CD4-positive, alpha-beta T cell treated with Interleukin-15 for 1 hour (primary cell): ENCODE results near the gene CKAP5.
A peak's percentile ranks its signal among the peaks of the same experiment; 100 is the strongest.

Experiments used
- DNase-seq: peaks from one replicate; pipeline ENCODE4 v3.0.0-alpha.2; 2020

Gene CKAP5

DNA sequence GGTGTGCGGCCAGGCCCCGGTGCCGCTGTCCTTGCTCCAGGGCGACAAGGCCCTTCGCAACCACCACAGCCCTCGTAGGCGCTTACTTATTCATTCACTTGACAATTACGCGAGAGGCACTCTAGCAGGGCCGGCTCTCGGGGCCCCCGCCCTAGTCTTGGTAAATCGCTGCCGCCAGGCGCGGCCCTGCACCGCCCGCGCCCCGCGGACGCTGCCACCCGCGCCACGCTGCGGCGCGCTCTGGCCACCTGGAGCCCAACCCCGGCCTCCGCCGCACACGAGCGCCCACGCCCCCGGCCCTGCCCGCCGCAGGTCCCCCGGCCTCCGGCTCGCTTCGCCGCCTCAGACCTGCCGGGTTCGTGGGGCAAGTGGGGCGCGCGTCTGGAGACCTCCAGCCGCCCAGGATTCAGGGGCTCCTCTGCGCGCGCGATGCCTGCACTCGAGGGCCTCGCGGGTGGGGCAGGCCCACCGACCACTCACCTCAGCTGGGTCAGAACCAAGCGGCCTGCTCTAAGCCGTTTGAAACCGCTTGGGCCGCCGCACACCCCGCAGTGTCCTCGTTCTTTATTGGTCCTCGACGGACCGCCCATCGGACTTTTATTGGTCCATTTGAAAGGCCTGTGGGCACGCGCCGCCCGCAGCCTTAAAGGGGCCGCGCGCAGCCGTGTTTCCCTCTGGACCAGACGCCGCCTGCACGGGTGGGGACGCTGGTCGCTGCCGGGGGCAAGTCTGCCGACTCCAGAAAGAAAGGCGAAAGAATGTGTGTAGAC lies at the start of gene CKAP5:
CKAP5 (minus strand) TSS at position 541 of the 770 bp plus-strand sequence. CDS start 25,049 bp downstream, outside the sequence.
- peak; percentile 86 for DNase-seq

DNA sequence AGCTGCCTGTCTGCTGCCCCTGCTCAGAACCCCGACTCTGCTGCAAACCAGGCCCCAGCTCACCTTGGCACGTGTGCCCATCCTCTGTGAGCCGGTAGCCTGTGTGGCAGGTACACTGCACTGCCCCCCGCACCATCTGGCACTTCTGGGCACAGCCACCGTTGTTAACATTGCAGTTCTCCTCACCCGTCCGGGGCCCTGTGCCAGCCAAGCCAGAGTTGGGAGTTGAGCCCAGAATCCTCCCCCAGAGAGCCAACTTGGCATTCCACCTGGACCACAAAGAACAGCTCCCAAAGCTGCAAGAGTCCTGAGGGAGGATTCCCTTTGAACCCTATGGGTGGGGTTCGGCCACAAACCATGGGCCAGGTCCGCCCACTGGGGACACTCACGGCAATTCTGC lies 49.7 kb upstream of the CKAP5 start:
- DNase-seq: no peak

DNA sequence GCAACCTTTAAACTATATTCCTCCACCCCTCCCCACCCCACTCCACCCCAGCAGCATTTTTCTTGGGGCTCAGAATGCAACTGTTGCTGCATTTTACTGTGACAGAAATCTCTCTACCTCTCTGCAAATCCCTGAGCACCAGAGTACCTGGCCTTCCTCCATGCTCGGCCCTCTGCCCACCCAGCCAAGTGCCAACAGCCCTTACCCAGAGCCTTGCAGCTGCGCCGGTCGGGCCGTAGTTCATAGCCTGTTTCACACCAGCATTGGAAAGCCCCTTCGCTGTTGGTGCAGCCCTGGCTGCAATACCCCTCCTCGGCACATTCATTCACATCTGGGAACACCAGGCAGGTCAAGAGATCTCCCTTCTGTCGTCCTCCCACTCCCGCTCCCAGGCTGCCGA lies 48.9 kb upstream of the CKAP5 start:
- no peak for DNase-seq

DNA sequence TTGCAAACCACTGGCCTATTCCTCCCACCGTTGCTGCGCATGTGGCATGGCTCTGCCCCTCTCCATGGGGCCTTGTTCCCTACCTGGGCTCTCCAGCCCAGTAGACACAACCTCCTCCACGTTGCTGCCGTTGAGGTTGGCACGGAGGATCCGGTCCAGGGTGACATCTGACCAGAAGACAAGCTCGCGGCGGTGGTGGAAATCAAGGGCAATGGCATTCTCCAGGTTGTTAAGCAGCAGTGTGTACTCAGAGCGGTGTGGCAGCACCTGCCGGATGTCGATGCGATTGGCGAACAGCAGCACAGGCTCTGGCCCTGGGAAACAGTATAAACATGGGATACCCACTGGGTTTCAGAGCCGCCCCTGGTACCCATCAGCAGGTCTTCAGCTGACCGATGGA lies 48.4 kb upstream of the CKAP5 start:
- DNase-seq: no peak

DNA sequence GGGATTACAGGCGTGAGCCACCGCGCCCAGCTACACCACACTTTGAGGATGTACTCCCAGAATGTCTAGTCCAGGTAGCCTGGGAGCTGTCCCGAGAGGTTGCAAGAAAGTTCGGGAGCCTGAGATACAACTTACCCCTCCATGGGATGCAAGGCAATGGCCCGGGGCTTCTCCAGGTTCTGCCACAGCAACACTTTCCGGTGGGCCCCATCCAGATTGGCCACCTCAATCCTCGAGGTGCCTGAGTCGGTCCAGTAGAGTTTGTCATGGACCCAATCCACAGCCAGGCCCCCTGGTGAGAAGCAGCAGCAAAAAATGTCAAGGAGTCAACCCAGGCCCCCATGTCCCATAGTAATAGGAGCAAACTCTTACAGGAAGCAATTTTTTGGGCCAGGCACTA lies 46.8 kb upstream of the CKAP5 start:
- no peak for DNase-seq

DNA sequence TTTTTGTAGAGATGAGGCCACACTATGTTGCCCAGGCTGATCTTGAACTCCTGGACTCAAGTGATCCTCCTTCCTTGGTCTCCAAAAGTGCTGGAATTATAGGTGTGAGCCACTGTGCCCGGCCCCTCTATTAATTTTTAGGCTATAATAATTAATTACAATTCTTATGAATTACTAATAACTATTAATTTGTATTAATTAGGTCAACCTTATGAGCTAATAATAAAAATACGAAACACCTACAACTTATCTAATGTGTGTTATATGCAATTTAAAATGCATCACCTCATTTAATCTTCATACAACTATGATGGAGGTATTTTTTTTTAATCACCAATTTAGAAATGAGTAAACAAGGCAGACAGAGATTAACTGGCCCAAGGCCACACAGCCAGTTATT lies 46.0 kb upstream of the CKAP5 start:
- no peak for DNase-seq

DNA sequence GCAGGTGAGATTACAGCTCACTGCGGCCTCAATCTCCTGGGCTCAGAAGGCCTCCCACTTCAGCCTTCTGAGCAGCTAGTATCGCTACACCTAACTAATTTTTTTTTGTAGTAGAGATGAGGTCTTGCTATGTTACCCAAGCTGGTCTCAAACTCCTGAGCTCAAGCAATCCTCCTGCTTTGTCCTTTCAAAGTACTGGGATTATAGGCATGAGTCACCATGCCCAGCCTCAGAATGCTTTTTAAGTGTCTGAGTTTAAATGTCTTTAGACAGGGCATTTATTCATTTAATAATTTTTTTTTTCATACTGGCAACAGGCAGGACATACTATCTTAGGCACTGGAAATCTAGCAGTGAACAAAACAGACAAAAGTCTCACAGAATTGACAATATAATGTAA lies 44.6 kb upstream of the CKAP5 start:
- DNase-seq: no peak

DNA sequence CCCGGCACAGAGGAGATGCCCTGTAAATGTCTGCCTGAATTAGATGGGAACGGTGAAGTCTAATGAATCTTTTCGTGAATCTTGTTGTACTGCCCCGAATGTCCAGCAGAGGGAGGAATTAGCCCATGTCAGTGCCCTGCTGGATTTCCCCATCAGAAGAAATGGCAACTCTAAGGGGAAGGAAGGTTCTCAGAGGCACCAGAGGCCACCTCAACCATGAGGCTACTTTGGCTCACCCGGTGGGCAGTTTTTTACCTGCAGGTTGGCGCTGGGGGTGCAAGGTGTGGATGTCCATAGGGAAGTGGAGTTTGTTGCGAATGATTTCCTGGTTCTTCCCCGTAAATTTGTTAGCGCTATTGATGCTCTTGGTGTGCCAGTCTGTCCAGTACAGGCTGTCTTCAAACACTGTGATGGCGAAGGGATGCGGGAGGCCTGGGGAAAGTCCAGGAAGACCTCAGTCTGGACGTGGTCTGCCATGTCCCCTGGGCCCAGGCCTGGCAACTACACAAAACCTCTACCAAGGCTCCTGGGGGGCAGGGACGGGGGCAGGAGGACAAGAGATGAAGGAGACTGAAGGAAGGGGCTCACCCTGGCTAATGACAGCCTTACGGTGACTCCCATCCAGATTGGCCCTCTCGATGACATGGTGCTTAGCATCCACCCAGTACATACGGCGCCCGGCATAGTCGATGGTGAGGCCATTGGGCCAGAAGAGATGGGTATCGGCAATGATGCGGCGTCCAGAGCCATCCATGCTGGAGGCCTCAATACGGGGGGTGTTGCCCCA lies 43.8 kb upstream of the CKAP5 start:
- DNase-seq: peak; percentile 59

DNA sequence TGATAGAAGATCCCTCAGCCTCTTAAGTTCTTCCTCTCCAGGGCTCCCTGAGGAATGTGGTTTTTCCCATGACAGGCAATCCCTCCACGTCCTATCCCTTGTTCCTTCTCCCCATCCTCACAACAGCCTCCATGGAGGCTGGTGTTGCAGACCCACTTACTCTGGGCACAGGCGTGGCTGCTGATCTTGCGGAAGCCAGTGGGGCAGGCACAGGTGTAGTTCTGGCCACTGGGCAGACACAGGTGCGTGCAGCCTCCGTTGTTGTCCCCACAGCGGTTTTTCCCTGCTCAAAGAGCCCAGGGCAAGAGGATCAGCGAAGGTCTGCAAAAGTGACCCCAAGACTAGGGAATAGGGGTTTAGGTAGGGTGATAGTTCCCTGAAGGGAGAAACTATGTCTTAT lies 43.2 kb upstream of the CKAP5 start:
- DNase-seq: no peak

DNA sequence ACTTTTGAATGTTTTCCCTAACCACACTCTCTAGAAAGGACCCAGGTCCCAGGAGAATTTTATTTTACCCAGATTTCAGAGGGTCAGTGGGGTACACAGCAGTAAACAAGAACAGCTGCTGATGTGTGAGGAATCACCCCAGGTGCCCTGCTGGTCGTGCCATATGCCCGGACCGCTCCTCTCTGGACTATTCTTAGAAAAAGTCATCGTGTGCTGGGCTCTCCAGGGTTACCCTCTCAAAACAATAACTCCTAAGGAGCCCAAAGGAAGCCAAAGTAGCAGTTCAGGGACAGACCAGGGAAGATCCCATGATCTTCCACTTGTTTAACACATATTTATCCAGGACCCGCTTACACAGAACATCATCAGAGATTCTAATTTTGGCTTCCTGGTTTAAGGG lies 42.6 kb upstream of the CKAP5 start:
- no peak for DNase-seq

DNA sequence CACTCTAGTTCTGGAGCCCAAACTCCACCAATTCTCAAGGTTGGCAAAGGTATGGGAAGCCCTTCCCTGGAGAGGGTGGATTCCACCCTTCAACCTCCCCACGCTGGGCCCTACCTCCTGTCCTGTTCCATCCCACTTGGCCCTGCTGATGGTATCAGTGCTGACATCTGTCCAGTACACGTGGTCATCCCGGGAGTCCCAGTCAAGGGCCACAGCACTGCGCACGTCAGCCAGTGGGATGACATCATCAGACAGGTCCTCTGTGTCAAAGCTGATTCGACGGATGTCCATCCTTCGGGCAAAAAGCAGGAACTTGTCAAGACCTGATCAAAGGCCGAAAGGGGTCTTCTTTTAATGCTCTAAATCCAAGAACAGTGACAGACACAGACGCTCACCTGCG lies 40.1 kb upstream of the CKAP5 start:
- no peak for DNase-seq

DNA sequence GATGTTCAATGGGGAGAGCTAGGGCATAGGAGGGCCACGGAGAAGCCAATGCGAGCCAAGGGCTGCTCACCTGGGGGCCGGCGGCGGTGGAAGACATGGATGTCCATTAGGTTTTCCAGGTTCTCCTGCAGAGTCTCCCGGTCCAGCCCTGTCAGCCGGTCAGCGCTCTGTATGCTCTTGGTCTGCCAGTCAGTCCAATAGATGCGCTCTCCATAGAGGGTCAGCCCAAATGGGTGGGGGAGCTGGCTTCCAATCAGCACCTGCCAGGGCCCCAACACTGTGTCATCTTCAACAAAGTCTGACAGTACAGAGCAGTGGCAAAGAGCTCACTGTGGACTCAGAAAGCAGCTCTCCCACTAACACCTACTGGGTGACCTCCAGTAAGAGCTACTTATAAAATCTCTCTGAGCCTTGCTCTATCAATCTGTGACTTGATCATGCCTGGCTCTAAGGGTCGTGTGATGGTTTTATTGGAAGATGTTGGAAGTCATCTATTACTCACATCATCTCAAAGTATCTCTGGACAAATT lies 33.0 kb upstream of the CKAP5 start:
- no peak for DNase-seq

DNA sequence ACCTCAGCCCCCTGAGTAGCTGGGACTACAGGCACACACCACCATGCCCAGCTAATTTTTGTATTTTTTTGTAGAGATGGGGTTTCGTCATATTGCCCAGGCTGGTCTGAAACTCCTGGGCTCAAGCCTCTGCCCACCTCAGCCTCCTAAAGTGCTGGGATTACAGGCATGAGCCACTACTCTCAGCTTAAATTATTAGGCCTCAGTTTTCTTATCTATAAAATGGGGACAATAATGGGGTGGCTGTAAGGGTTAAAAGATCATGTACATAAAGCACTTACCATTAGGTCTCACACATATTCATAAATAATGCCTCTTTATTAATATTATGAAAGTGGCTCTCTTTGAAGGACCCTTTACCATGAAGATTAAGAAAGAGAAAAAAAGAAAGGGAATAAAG lies 31.5 kb upstream of the CKAP5 start:
- DNase-seq: no peak

DNA sequence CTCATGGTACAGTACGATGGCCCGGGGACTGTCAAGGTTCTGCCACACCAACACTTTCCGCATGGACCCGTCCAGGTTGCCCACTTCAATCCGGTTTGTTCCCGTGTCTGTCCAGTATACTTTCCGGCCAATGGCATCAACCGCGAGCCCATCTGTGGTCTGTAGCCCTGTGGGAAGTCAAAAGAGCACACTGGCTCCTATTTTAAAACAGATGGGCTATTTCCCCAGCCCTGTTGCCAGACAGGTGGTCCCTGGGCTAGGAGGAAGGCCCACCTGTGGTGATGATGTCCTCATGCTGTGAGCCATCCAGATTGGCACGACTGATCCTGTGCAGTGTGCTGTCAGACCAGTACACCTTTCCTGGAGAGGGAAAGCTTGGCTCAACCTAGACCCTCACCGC lies 30.4 kb upstream of the CKAP5 start:
- DNase-seq: no peak

DNA sequence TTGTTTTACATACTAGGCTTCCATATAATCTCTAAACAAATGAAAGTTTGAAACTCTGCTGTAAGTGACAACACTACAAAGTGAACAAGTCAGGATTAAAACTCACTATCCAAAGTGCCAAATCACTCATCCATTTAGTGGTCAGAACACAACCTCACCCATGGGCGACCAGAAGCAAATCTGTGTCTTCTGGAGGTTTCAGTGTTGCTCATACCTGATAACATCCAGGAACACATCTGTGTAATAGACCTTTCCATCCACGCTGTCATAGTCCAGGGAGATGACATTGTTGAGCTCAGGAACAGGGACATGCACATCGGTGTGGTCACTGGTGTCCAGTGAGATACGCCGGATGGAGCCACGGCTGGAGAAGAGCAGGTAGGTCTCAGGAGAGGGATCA lies 28.5 kb upstream of the CKAP5 start:
- no peak for DNase-seq

DNA sequence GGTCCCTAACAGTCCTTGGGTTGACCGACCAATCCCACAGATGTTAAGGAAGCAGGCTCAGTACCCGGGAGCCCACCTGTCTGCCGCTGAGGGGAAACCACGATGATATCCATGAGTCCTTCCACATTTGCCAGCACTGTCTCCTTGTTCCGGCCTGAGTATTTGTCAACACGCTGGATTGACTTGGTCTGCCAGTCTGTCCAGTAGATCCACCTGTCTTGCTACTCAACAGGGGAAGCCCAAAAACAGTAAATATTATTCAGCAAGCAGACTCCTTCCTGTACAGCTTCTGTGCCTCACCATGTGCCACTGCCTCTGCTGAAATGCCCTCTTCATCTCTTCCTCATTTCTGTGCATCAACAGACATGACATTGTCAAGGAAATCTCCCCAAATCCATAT lies 22.8 kb upstream of the CKAP5 start:
- DNase-seq: no peak

DNA sequence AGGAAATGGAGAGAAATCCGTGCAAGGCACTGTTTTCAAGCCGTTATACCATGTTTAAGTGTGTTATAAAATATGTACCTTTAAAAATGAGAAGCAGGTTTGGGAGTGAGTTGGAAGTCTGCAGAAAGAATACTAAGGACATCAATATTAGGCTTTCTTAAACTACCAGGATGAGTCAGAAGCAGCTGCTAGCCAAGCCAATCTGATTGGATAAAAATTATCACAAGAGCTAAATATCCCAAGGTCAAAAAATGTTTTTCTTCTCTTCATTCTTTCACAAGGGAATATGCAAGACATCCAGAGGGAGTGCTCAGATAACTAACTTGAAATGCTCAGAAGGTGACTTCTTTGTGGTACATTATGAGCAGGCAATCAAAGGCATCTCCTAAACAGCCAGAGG lies 19.3 kb upstream of the CKAP5 start:
- no peak for DNase-seq

DNA sequence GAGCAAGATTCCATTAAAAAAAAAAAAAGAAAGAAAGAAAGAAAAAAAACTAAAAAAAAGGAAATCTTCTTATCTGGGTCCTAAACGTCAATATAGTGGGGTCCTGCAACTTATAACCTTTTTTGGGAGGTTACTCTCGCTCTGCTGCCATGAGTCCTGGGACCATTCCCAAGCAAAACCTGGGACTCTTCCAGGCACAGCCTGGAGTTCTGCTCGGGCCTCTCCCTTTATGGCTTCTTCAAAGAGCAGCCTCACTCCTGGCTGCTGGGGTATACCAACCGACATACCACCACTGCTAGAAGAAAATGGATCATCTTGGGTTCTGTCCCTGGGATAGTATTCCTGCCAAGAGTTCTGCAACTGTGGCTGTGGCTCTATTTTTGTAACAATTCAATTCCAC lies 14.1 kb upstream of the CKAP5 start:
- no peak for DNase-seq

DNA sequence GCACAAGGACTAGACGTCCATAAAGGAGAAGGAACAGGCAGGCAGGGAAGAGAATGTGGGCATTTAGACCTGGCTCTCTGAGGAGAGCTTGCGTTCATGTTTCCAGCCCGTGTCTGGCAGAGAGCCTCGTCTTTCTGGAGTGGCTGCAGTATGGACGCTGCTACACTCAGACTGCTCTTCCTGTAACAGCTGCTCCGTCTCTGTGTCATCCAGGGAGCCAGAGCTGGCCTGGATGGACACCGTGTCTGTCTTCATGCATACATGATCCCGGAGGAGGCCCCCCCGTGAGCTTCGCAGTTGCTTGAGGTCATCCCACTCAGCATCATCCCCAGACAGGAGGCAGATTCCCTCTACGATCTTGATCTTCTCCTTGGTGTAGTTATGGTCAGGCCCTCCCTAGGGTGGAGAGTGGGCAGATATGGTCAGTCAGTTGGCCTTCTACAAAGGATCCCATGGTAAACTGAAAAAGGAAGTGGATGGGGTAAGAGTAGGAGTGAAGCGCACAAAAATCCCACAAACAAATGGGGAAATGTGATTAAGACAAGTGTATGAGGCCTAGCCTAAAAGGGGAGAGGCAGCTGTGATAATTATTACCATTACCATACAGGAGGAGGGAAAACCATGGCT lies 13.0 kb upstream of the CKAP5 start:
- no peak for DNase-seq

DNA sequence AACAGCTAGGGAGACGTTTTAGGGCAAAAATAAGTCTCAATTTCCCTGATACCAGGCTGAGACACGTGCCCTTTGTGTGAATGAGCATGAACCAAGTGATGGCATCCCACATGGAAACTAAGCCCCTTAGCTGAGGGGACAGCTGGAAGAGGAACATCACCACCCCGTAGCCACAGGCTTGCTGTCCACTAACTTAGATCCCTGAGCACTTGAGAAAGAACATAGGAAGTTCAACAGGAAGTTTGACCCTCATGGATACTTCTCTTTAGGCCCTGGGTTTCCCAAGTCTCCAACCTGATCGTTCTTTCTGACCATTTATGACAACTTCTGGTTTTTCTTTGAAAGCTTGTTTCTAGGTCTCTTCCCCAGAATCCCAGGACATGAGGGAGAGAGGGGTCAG lies 11.6 kb upstream of the CKAP5 start:
- no peak for DNase-seq

DNA sequence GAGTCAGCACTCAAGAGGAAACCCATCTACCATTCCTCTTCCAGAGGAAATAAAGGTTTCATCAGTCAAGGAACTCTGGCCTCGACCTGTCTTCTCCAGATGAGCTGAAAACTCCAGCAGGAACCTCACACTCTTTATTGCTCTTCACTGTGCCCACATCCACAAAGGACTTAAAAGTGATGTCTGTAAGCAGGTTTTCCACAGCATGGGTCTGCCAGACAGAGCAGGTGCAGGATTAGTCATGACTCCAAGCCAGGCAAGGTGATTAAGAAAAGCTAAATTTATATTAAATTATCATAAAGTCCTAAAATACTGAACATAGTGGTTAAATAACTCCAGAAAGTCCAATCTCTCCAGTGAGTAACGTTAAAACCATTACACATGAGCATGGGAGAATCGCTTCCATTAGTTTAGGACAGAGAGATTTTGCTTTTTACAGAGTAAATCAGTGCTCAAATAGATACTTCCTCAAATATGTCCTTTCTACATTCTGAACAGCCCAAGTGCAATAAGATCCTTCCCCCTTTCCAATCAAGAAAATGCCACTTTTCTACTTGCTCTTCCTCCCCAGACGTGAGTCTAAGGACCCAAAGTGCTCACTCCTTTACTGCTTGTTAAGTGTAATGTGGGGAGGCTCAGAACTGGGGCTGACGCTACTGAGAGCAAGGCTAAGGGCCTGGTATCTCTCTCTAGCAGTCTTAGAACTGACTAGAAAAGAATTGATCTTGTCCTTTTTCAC lies 10.7 kb upstream of the CKAP5 start:
- DNase-seq: no peak

DNA sequence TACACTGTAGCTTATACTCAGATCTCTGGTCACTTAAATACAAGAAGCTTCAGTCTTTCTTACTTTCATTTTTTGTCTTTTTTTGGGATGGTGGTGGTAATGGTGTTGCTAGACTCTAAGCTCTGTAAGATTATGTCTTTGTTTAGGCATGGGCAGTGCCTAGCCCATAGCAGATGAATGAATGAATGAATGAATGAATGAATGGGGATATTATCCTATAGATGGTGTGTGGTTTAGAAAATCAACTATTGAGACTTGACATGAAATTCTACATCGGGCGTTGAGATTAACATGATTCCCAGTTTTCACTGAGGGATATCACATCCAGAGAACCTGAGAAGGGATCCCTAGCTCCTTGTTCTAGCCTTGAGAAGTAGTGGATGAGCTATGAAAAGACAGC lies 9.8 kb upstream of the CKAP5 start:
- DNase-seq: no peak

DNA sequence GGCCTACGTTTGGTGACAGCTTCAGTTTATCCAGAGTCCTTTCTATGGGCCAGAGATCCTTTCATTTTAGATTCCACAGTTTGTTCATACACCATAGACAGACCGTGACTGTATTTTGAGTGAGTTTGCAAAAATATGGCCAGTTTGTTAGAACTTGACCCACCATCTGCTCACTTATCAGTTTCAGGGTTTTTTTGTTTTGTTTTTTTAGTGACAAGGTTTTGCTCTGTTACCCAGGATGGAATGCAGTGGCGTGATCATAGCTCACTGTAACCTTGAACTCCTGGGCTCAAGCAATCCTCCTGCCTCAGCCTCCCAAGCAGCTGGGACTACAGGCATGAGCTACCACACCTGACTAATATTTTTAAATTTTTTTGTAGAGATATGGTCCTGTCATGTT lies 9.1 kb upstream of the CKAP5 start:
- no peak for DNase-seq
